Panc1 (cell line): ENCODE results near the gene CAMKMT. TPM values are rescaled to one million over a fixed set of nuclear protein-coding genes. Genes with fewer than 3 reads are reported as not detected.

Experiments used
- ATAC-seq: fragments of 200-7000 bp; cut with Tn5 transposase; 2 replicates; pipeline ENCODE4 v1.9.1; 2020; ENCODE audit warnings: mild to moderate bottlenecking, moderate library complexity
- BruUV-seq: library from RNA; stranded (reverse); fragments of 400-500 nt; replicated peaks from 2 replicates; lab custom pipeline; 2021; lab: Mats Ljungman, UMichigan
- CTCF ChIA-PET: fragments of 300-600 bp; sonication (Branson Sonifier 250); formaldehyde crosslinking; loops from one replicate; lab custom pipeline; 2022; ENCODE audit warnings: antibody characterized with exemption; lab: Charles Lee
- POLR2A ChIA-PET: fragments of 300-600 bp; sonication (Branson Sonifier 250); formaldehyde crosslinking; loops from one replicate; lab custom pipeline; 2022; ENCODE audit warnings: antibody characterized with exemption; lab: Charles Lee
- DNase-seq: peaks from one replicate; pipeline ENCODE4 v3.0.0-alpha.2; 2010; ENCODE audit warnings: low read depth, low spot score
- H3K27ac ChIP-seq: 2 replicates; pipeline ENCODE4 v1.5.1; 2011; ENCODE audit warnings: mild to moderate bottlenecking, low read length, inconsistent platforms
- H3K27me3 ChIP-seq: fragments of 200-500 bp; sonication (Bioruptor generic); 2 replicates; pipeline ENCODE4 v1.6.0; 2014; ENCODE audit warnings: low read length, inconsistent platforms; ENCODE audit not compliant: control insufficient read depth, insufficient read depth
- H3K36me3 ChIP-seq: fragments of 200-500 bp; sonication (Bioruptor generic); 2 replicates; pipeline ENCODE4 v1.5.1; 2014; ENCODE audit warnings: inconsistent platforms, mild to moderate bottlenecking, low read length, moderate library complexity; ENCODE audit not compliant: control insufficient read depth, insufficient read depth
- H3K4me1 ChIP-seq: 2 replicates; pipeline ENCODE4 v1.5.1; 2011; ENCODE audit warnings: inconsistent platforms, mild to moderate bottlenecking, low read length, moderate library complexity; ENCODE audit not compliant: control insufficient read depth, insufficient read depth
- H3K4me3 ChIP-seq, 2 experiments: 2 replicates each; pipeline ENCODE4 v1.5.1; 2011 to 2012; ENCODE audit warnings: low read depth in 2 of 2, low read length in 2 of 2, mild to moderate bottlenecking in 2 of 2, inconsistent platforms in 1 of 2, moderate library complexity in 1 of 2
- H3K9me3 ChIP-seq: fragments of 200-500 bp; sonication (Bioruptor generic); 2 replicates; pipeline ENCODE4 v1.5.1; 2014; ENCODE audit warnings: low read depth, mild to moderate bottlenecking, inconsistent platforms, low read length, moderate library complexity; ENCODE audit not compliant: control insufficient read depth, insufficient read depth
- CTCF ChIP-seq: fragments of 450-650 bp; IDR thresholded peaks from 2 replicates; pipeline ENCODE4 v1.5.1; 2017; ENCODE audit warnings: mild to moderate bottlenecking
- POLR2AphosphoS5 ChIP-seq: IDR thresholded peaks from 2 replicates; pipeline ENCODE4 v1.6.1; 2012; ENCODE audit warnings: mild to moderate bottlenecking, low read depth, low read length, moderate library complexity
- REST ChIP-seq, 2 experiments: IDR thresholded peaks; 2 replicates each; pipeline ENCODE4 v1.6.1; 2011 to 2012; ENCODE audit warnings: low read depth in 2 of 2, control low read depth in 1 of 2, low read length in 1 of 2, mild to moderate bottlenecking in 1 of 2, moderate library complexity in 1 of 2; ENCODE audit not compliant: insufficient read depth in 1 of 2
- SIN3A ChIP-seq: IDR thresholded peaks from 2 replicates; pipeline ENCODE4 v1.6.1; 2012; ENCODE audit warnings: low read depth, mild to moderate bottlenecking, low read length, moderate library complexity, borderline replicate concordance; ENCODE audit not compliant: insufficient read depth
- TCF7L2 ChIP-seq: IDR thresholded peaks from 2 replicates; pipeline ENCODE4 v1.6.1; 2011; ENCODE audit warnings: mild to moderate bottlenecking, low read depth, low read length, inconsistent platforms
- in situ Hi-C: cut with HindIII; loops from 2 replicates; pipeline ENCODE4 v1.10.0; 2016; ENCODE audit warnings: low sequenced_read_pairs, low pct_unique_long_range_greater_than_20kb
- intact Hi-C: fragments of 100-400 bp; cut with micrococcal nuclease; formaldehyde crosslinking; loops from one replicate; pipeline ENCODE4 v1.10.0; 2022; ENCODE audit not compliant: unreplicated experiment
- total RNA-seq: library from RNA; stranded (reverse); gene quantifications from one replicate; pipeline ENCODE4 v1.2.1, GENCODE V29; 2021; ENCODE audit not compliant: unreplicated experiment

Gene CAMKMT
- total RNA-seq, 1 experiment from 2014 or later, result 12.6 TPM

GRCh38 chr2:44799754-44800153, 438.0 kb downstream of the CAMKMT start:
- no peaks in the 10 kb centered on the region for H3K36me3 ChIP-seq
- no peak overlapping the region for H3K4me3 ChIP-seq
- in situ Hi-C loops (no loop called here), intact Hi-C loops (no loop called here)
- ATAC-seq (no peak), DNase-seq (no peak)
- H3K9me3 ChIP-seq, result no peaks in the 10 kb centered on the region
- TF ChIP-seq CTCF, result no peak
- TF ChIP-seq POLR2AphosphoS5, result no peak
- peaks cover 3% of the 10 kb centered on the region; the same call in 1 of the 2 replicates for H3K27me3 ChIP-seq
- POLR2A ChIA-PET, result no interaction called here
- H3K27ac ChIP-seq, result no peak overlapping the region
- no peaks in the 10 kb centered on the region for H3K4me1 ChIP-seq
- CTCF ChIA-PET, result no interaction called here
- no TSS peak for BruUV-seq

- ChIA-PET POLR2A (no interaction called here), CTCF (no interaction called here)
- BruUV-seq, result no TSS peak
- intact Hi-C loops (no loop called here), in situ Hi-C loops (no loop called here)
- DNase-seq (no peak), ATAC-seq (no peak)
- TF ChIP-seq CTCF, result no peak
- TF ChIP-seq SIN3A, result no peak
- TF ChIP-seq REST (IDR thresholded peaks at IDR 0.05; ENCODE audit: insufficient read depth in 1 of 2, low read depth in 2 of 2, low read length in 1 of 2), result no peak
- no peak for TF ChIP-seq POLR2AphosphoS5
- no peak for TF ChIP-seq TCF7L2
- Histone ChIP-seq H3K36me3 (no peaks in the 10 kb centered on the region), H3K9me3 (no peaks in the 10 kb centered on the region), H3K27ac (no peak overlapping the region), H3K4me3 (no peak overlapping the region), H3K27me3 (peaks cover 11% of the 10 kb centered on the region), H3K4me1 (no peaks in the 10 kb centered on the region)
Measured at GRCh38 chr2:44801289-44801840, 439.6 kb downstream of the CAMKMT start.
